Gastroesophageal sphincter (tissue), 4 donors: ENCODE data around the gene ZCCHC7. TPM values are rescaled to one million over a fixed set of nuclear protein-coding genes. Genes with fewer than 3 reads are reported as not detected.

ENCODE experiments used
- ATAC-seq: fragments of 150-250 bp; one replicate; pipeline ENCODE4 v1.9.1; 2016; ENCODE audit warnings: mild to moderate bottlenecking, moderate library complexity
- H3K27ac ChIP-seq, 4 donors: fragments of 200-600 bp; sonication (generic) in 3 of 4; 1 replicate in 3 of 4; 2 replicates in 1 of 4; pipeline ENCODE4 v1.5.1; 2016 to 2019
- H3K27me3 ChIP-seq: fragments of 200-600 bp; sonication (generic); one replicate; pipeline ENCODE4 v1.5.1; 2019
- H3K36me3 ChIP-seq, 2 donors: fragments of 200-600 bp; sonication (generic); one replicate each; pipeline ENCODE4 v1.5.1; 2019; ENCODE audit warnings: control low read depth in 1 of 2
- H3K4me1 ChIP-seq, 3 donors: fragments of 200-600 bp; sonication (generic); 1 replicate in 2 of 3; 2 replicates in 1 of 3; pipeline ENCODE4 v1.5.1; 2016 to 2019; ENCODE audit warnings: control low read depth in 2 of 3
- H3K4me3 ChIP-seq, 2 donors: fragments of 200-600 bp; sonication (generic); one replicate each; pipeline ENCODE4 v1.5.1; 2019; ENCODE audit warnings: mild to moderate bottlenecking in 1 of 2, moderate library complexity in 1 of 2
- H3K9me3 ChIP-seq, 3 donors: fragments of 200-600 bp; sonication (generic); one replicate each; pipeline ENCODE4 v1.5.1; 2017 to 2019; ENCODE audit warnings: control low read depth in 2 of 3
- CTCF ChIP-seq, 4 experiments: fragments of 200-600 bp in 2 of 4; fragments of 450-650 bp in 2 of 4; sonication (generic) in 1 of 4; IDR thresholded peaks; one replicate each; pipeline ENCODE4 v1.5.1; 2017 to 2019; ENCODE audit warnings: antibody characterized with exemption in 4 of 4, mild to moderate bottlenecking in 2 of 4, moderate library complexity in 2 of 4
- EP300 ChIP-seq: sonication (generic); formaldehyde crosslinking; IDR thresholded peaks from one replicate; pipeline ENCODE4 v1.6.1; 2017; ENCODE audit warnings: antibody characterized with exemption, mild to moderate bottlenecking
- POLR2A ChIP-seq, 2 donors: fragments of 450-650 bp; IDR thresholded peaks; one replicate each; pipeline ENCODE4 v1.6.1; 2017; ENCODE audit warnings: antibody characterized with exemption in 2 of 2, mild to moderate bottlenecking in 2 of 2, moderate library complexity in 1 of 2
- POLR2AphosphoS5 ChIP-seq: sonication (generic); formaldehyde crosslinking; IDR thresholded peaks from one replicate; pipeline ENCODE4 v1.6.1; 2017; ENCODE audit warnings: antibody characterized with exemption
- WGBS, 2 donors: methylation state at CpG; one replicate each; pipeline ENCODE4 v1.1.5; 2018; ENCODE audit warnings: low coverage in 1 of 2; 5-methylcytosine and 5-hydroxymethylcytosine counted together
- total RNA-seq, 4 donors: library from RNA; depleted of rRNA; stranded (reverse); fragments of >200 nt; gene quantifications; one replicate each; pipeline ENCODE4 v1.1.0, GENCODE V29; 2016

The ZCCHC7 gene
- total RNA-seq, 4 donors from 2014 or later: 12.1 to 23.5 (median 17.6) TPM

GRCh38 chr9:37380570-37380969, 260.2 kb downstream of the ZCCHC7 start:
- no peaks in the 10 kb centered on the region for H3K4me1 ChIP-seq
- H3K9me3 ChIP-seq: no peaks in the 10 kb centered on the region
- H3K36me3 ChIP-seq: no peaks in the 10 kb centered on the region
- no peak overlapping the region for H3K27ac ChIP-seq
- no peak for TF ChIP-seq CTCF (IDR thresholded peaks at IDR 0.05)
- no peak for TF ChIP-seq POLR2A (IDR thresholded peaks at IDR 0.05)
- ATAC-seq: no peak
- no peak overlapping the region for H3K4me3 ChIP-seq
- WGBS, 2 donors: 83 to 94% methylated on average over 9 of the region's 9 CpGs
- no peaks in the 10 kb centered on the region for H3K27me3 ChIP-seq

- Histone ChIP-seq H3K9me3 (no peaks in the 10 kb centered on the region), H3K27me3 (no peaks in the 10 kb centered on the region), H3K4me3 (no peak overlapping the region), H3K27ac (no peak overlapping the region), H3K4me1 (no peaks in the 10 kb centered on the region), H3K36me3 (no peaks in the 10 kb centered on the region)
- ATAC-seq: no peak
- 68 to 100% methylated on average over 3 to 4 of the region's 11 CpGs for WGBS, 2 donors
- TF ChIP-seq POLR2A (IDR thresholded peaks at IDR 0.05) (no peak), EP300 (no peak), CTCF (IDR thresholded peaks at IDR 0.05) (no peak), POLR2AphosphoS5 (no peak)
Observed at GRCh38 chr9:37381094-37381741, 260.8 kb downstream of the ZCCHC7 start.

- TF ChIP-seq POLR2A (IDR thresholded peaks at IDR 0.05) (no peak), POLR2AphosphoS5 (no peak), CTCF (IDR thresholded peaks at IDR 0.05) (no peak)
- Histone ChIP-seq H3K9me3 (no peaks in the 10 kb centered on the region), H3K4me1 (no peaks in the 10 kb centered on the region), H3K4me3 (no peak overlapping the region), H3K27ac (no peak overlapping the region), H3K36me3 (no peaks in the 10 kb centered on the region), H3K27me3 (no peaks in the 10 kb centered on the region)
- ATAC-seq: no peak
- WGBS, 2 donors: 78 to 100% methylated on average over 4 to 13 of the region's 14 CpGs
Observed at GRCh38 chr9:37382161-37382981, 262.0 kb downstream of the ZCCHC7 start.

GRCh38 chr9:37382982-37383357, 262.6 kb downstream of the ZCCHC7 start:
- no peaks in the 10 kb centered on the region for H3K36me3 ChIP-seq
- no peaks in the 10 kb centered on the region for H3K9me3 ChIP-seq
- H3K27ac ChIP-seq: no peak overlapping the region
- H3K27me3 ChIP-seq: no peaks in the 10 kb centered on the region
- TF ChIP-seq EP300: no peak
- no peak for TF ChIP-seq CTCF (IDR thresholded peaks at IDR 0.05)
- no peak for TF ChIP-seq POLR2A (IDR thresholded peaks at IDR 0.05)
- no peak for TF ChIP-seq POLR2AphosphoS5
- no peaks in the 10 kb centered on the region for H3K4me1 ChIP-seq
- no peak for ATAC-seq
- no peak overlapping the region for H3K4me3 ChIP-seq
- WGBS, 2 donors: 39% methylated on average over 4 of the region's 5 CpGs; no CpG with 5 or more reads in 1 of the 2 donors

- Histone ChIP-seq H3K4me3 (no peak overlapping the region), H3K9me3 (no peaks in the 10 kb centered on the region), H3K36me3 (no peaks in the 10 kb centered on the region), H3K27me3 (no peaks in the 10 kb centered on the region), H3K27ac (no peak overlapping the region), H3K4me1 (no peaks in the 10 kb centered on the region)
- no peak for ATAC-seq
- no peak for TF ChIP-seq EP300
- no peak for TF ChIP-seq POLR2A (IDR thresholded peaks at IDR 0.05)
- TF ChIP-seq POLR2AphosphoS5: no peak
- no peak for TF ChIP-seq CTCF (IDR thresholded peaks at IDR 0.05)
- WGBS, 2 donors: 56% methylated on average over 4 of the region's 6 CpGs; no CpG with 5 or more reads in 1 of the 2 donors
Observed at GRCh38 chr9:37383393-37383792, 263.0 kb downstream of the ZCCHC7 start.
